OCI-LY3 (cell line): ENCODE results near the gene AGO3.

ENCODE experiments used
- CTCF ChIP-seq: fragments of 200-600, 300-600 bp; sonication (generic); IDR thresholded peaks from 2 replicates; pipeline ENCODE4 v1.5.1; 2014; ENCODE audit warnings: antibody characterized with exemption, low read length, low read depth
- EZH2phosphoT487 ChIP-seq: fragments of 200-600 bp; shearing (Covaris generic); IDR thresholded peaks from 2 replicates; pipeline ENCODE4 v1.6.1; 2018; ENCODE audit warnings: antibody characterized with exemption, mixed run types, low read depth

- TF ChIP-seq CTCF = no peak
- TF ChIP-seq EZH2phosphoT487 = no peak
These were observed 42.6 kb upstream of the AGO3 start for GRCh38 chr1:35888255-35888654.
